ENCODE results near the gene TYW3.

The TYW3 gene

DNA sequence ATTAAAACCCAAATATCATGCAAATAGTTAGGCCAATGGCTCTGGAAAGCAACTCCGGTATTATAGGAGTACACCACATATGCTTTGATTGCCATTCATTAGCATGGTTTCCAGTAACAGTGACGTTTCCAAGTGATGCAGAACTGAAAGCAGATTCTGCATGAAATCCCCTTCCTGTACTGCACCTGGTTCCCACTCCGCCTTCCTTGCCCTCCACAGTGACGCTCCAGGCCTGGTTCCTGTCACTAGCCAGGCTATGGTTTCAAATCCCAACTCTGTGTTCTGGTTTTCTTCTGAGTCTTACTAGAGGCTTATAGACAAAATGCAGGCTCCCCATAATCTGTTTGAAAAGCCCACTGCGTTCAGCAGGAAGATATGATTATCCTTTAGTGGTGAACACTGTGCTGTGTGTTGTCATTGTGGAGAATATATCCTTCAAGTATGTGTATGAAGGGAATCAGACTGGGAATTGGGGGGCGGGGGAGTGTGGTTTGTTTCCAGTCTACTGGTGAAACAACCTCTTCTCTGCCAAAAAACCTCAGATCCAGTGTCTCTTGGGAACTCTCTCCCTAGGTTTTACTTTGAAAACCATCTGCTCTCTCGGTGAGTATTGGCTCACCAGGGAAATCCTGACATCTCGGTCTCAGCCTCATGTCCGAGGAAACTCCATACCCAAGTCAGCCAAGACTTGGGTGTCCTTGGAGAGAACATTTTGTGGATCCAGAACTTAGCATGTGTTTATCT, 78.7 kb downstream of the TYW3 start:
- no peak for DNase-seq

DNA sequence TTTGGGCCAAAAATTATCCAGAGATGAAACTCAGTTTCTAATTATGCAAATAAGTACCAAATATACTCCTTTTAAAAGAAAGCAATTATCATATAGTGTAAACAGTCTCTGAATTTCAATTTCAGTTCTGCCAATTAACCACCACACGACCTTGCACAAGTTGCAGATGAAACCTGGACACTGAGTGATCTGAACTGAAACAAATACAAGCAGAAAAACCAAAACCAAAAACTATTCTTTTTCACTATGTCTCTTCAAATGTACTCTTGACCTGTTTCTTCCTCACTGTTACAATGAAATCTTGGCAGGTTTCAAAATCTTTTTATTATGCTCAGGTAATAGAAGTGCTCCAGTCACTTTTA, 79.2 kb downstream of the TYW3 start:
- no peak for DNase-seq

Data from CD4-positive, alpha-beta T cell treated with Interferon alpha-2 for 1 hour (primary cell).